Cerebellar nuclear complex (tissue), 1 donor: ENCODE data around the gene DNASE1.

Experiments used
- DNase-seq, 2 experiments: peaks; one replicate each; lab custom pipeline; 2025; lab: John Stamatoyannopoulos, UW

DNASE1 gene

DNA sequence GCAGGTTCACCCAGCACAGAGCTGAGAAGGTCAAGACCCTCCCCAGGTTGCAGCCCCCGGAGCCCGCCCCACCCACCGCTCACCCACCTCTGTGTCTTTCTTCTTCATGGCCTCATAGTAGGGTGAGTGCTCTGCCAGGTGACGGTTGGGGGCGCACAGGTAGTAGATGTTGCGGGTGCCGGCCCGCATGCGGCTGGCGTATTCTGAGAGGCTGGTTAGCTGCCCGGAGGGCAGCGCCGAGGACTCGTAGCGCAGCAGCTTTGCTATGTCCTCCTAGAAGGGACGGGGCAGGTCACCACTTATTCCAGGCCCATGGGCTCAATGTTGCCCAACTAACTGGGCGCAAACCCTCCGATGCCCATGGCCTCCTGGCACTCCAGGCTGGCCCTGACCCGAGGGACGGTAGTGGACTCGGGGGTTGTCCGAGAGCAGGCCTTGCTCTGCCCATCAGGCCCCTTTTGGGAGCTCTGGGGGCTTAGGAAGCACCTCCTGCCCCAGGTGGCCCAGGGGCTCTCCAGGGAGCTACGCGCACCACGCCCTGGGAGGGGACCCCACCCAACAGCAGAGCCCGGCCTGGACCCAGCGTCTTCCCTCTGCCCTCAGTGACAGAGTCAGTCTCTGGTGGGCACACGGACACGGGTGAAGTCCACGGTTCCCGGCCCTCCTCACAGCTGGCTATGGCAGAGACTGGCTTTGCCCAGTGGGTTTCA is 9.9 kb downstream of the DNASE1 start:
- no peak for DNase-seq

DNA sequence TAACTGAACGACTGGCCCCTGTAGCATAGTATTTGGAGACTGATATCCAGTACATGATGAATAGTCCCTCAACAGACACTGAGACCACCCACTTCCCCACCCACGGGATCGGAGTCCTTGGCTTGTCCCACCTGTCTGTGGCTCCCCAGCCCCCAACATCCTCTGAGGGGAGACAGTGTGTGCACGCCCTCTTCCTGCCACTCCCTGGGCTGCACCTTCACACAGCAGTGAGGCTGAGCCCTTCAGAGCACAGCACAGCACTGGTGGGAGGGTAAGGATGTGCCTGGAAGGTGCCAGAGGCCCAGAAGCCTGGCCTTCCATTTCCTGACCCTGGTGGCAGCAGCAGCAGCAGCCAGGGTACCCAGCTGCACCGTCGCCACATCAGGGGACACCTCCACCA is 11.0 kb downstream of the DNASE1 start:
- no peak for DNase-seq

DNA sequence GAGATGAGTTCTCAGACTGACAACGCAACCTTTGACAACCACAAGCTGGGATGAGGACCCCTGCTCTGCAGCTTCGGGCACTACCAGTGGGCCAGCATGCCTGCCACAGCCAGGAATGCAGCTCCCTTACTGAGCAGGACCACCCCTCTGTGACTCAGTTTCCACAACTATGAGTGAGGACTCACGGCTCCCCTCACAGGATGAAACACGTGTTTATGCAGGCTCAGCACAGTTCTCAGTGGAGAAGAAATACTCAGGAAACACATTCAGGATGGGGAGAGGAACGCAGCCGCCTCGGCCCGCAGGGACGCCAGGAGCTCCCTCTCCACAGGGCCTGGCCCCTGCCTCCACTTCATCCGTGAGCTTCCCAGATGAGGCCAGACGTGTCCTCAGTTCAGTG is 14.1 kb downstream of the DNASE1 start:
- DNase-seq = no peak

DNA sequence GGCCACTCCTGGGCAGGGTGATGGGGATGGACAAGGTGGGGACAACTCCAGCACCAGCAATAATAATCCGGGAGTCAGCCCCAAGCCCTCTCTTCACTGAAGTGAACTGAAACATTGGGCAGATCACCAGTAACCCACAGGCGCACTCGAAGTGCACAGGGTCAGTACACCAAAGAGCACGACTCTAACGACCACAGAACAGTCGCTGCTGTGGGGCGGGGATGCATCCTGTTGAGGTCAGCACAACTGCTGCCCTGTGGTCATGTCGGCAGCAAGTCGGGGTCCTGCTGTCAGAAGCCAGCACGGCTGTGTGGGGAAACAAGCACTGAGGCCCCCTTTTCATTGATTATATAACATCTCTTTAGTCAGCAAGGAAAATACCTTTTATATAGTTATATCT is 14.6 kb downstream of the DNASE1 start:
- no peak for DNase-seq

- no peak for DNase-seq
These were observed 16.2 kb downstream of the DNASE1 start for GRCh38 chr16:3670711-3671110.

GRCh38 chr16:3671424-3671823 is 16.9 kb downstream of the DNASE1 start:
- DNase-seq = no peak

DNA sequence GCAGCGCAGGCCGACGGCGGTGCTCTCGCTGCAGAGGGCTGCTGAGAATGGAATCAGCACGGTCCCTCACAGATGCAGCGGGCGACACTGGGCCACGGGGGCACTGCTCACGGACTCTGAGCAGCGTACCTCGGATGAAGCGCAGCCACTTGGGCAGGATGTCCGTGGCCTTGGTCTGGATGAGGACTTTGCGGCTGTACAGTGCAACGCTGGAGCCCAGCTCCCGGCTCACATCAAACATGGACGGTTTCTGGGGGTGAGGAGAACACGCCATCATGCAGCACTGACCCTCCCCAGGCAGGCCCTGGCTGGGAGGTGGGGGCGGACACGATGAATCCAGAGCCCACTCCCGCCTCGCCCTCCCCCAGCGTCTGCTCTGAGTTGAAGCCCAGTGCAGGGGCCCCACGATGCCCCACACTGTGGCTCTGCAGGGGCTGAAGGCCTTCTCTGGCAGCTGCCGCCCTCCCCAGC is 18.1 kb downstream of the DNASE1 start:
- no peak for DNase-seq

- DNase-seq = no peak
These were observed 18.7 kb downstream of the DNASE1 start for GRCh38 chr16:3673201-3673600.

GRCh38 chr16:3673676-3674377 is 19.3 kb downstream of the DNASE1 start:
- DNase-seq = no peak

DNA sequence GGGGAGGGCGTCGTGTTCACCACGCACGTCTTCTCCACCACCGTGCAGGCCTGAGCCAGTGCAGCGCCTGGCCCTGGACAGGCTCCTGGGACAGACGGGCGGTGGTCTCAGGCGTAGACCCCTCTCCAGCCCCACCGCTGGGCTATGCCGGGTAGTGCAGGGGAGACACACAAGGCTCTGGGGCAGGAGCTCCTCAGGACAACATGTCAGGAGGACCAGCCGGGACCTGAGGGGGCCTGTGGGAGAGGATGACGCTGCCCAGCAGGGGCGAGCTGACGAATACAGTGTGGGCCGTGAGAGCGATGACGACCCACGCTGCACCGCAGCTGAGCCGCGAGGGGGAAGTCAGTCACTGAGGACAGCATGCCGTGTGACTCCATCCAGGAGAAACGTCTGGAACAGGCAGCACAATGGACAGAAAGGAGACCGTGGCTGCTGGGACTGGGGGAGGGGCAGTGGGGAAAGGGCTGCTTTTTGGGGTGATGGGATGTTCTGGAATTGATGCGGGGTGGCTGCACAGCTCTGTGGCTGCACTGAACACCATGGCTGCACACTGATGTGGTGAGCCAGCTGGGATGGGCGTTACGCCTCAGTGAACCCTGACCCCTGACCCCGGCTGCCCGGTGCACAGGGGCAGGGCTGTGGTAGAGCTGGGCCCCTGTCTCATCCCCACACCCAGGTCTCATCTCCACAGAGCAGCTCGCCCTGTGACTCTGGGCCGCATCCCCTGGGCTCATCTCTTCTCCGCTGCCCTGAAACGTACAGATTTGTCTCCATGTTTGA is 20.2 kb downstream of the DNASE1 start:
- no peak for DNase-seq

DNA sequence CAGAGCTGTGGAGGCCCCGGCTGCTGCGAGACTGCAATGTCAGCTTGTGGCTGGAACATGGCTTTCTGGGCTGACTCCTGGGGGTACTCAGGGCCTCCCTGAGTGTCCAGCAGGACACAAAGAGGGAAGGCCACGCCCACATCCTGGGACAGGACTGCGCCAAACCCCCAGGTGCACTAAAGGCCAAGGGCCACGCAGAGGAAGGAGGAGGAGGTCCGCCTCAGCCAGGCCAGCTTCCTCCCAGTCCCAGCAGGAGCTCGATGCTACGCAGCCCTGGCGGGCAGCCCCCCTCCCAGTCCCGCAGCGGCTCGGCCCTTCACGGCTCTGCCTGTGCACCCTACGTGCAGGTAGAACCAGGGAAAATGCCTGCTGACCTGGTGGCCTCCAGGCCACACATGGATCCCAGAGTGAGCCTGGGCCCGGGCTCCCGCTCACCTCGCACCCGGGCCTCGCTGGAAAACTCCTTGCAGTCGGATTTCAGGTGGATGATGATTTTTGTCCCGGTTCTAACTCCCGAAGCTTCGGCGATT is 21.2 kb downstream of the DNASE1 start:
- DNase-seq = no peak

- DNase-seq = no peak
These were observed 23.5 kb downstream of the DNASE1 start for GRCh38 chr16:3677994-3678393.

DNA sequence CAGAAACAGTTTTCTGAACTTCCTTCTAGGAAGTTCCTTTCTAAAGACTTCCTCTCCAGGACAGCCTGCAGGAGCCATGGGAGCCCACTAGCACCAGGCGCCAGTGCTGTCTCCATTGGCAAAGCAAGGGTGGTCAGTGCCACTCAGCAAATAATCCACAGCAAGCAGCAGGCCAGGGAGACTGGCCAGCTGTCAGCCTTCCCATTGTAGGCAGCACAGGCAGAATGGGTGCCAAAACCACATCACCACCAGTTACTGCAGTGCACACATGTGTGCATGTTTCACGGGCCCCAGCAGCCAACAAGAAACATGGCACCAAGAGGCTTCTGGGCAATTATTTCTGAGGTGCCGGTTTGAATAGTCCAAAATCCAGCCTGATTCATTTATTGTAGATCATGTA is 26.7 kb downstream of the DNASE1 start:
- DNase-seq = no peak

DNA sequence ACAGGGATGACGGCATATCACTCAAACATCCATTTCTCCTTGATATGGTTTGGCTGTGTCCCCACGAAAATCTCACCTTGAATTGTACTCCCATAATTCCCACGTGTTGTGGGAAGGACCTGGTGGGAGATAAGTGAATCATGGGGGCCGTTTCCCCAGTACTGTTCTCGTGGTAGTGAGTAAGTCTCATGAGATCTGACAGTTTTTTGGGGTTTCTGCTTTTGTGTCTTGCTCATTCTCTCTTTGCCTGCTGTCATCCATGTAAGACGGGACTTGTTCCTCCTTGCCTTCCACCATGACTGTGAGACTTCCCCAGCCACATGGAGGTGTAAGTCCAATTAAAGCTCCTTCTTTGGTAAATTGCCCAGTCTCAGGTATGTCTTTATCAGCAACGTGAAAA is 32.5 kb downstream of the DNASE1 start:
- no peak for DNase-seq

DNA sequence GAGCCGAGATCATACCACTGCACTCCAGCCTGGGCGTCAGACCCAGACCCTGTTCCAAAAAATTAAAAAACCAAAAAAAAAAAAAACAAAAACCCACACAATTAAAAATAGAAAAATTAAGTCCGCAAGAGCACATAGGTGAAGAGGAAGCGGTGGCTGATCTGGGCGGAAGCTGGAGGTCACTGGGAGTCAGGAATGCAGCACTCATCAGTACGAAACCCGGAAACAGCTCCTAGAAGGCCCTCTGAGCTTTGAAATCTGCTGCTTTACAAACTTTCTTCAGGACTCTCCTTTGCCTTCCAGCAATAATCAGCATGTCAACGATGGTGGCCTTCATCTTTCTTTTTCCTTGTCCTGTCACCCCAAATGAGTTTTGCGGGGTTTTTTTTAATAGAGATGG is 33.3 kb downstream of the DNASE1 start:
- DNase-seq = no peak

DNA sequence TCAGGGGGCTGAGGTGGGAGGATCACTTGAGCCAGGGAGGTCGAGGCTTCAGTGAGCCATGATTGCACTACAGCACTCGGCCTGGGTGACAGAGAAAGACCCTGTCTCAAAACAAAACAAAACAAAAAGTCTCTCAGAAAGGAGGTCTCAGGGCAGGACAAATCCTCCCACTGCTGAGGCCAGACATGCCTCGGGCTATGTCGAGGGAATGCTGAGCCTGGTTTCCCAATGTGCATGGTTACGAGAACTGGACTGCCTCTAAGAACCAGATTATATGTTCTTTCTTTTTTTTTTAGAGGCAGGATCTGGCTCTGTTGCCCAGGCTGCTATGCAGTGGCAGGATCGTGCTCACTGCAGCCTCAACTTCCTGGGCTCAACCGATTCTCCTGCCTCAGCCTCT is 35.2 kb downstream of the DNASE1 start:
- no peak for DNase-seq

- DNase-seq = peak in 1 of 2 experiments; percentile 43
These were observed 36.0 kb downstream of the DNASE1 start for GRCh38 chr16:3690470-3690928.

DNA sequence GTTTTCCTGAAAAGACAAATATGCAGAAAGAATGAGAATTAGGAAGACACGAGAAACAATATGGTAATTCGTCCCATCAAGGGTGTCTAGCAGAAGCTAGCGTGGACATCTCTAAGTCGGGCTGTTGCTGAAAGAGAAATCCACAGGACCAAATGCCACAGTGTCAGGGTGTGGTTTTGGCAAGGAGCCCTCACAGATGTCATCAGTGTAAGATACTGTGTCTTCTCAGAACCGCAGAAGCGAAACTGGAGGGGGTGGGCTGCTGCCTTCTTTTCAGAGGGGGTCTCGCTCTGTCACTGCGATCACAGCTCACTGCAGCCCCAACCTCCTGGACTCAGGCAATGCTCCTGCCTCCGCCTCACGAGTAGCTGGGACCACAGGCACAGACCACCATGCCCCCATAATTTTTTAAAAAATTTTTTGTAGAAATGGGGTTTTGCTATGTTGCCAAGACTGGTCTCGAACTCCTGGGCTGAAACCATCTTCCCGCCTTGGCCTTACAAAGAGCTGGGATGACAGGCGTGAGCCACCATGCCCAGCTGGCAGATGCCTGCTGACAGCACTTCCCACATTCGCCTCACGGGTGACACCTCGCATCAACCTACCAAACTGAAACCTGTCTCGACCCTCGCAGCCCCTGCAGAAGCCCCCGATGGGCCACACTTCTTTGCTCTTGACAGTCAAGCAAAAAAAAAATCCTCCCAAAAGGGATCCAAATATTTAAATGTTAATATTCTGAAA is 36.7 kb downstream of the DNASE1 start:
- no peak for DNase-seq

GRCh38 chr16:3691761-3692160 is 37.3 kb downstream of the DNASE1 start:
- no peak for DNase-seq

DNA sequence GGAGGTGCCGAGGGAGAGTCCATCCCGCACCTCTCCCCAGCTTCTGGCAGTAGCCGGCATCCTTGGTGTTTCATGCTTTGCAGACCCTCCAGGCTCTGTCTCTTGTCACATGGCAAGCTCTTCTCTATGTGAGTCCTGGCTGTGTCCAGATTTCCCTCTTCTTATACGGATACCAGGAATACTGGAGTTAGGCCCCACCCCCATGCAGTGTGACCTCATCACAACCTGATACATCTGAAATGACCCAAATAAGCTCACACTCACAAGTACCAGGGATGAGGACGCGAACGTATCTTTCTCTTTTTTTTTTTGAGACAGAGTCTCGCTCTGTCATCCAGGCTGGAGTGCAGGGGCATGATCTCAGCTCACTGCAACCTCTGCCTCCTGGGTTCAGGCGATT is 39.6 kb downstream of the DNASE1 start:
- DNase-seq = no peak

GRCh38 chr16:3695610-3696369 is 41.3 kb downstream of the DNASE1 start:
- DNase-seq = no peak
